Bronchial epithelial cell (primary cell): ENCODE measurements around the gene MLIP. TPM values are rescaled to one million over a fixed set of nuclear protein-coding genes. Genes with fewer than 3 reads are reported as not detected.
A peak's percentile ranks its signal among the peaks of the same experiment; 100 is the strongest.

ENCODE experiments used
- DNase-seq: peaks from one replicate; pipeline ENCODE4 v3.0.0-alpha.2; 2010; ENCODE audit warnings: low read depth
- FAIRE-seq: peaks from 2 replicates; lab custom pipeline; 2011; peaks lifted over from hg19 to GRCh38; lab: Jason Lieb, UNC
- H3K27me3 ChIP-seq: 2 replicates; pipeline ENCODE4 v1.5.1; 2011; ENCODE audit warnings: low read length; ENCODE audit not compliant: control insufficient read depth, insufficient read depth
- H3K36me3 ChIP-seq: 2 replicates; pipeline ENCODE4 v1.5.1; 2011; ENCODE audit warnings: low read length; ENCODE audit not compliant: control insufficient read depth, insufficient read depth
- H3K4me3 ChIP-seq: 2 replicates; pipeline ENCODE4 v1.5.1; 2011; ENCODE audit warnings: mild to moderate bottlenecking, low read depth, low read length, control low read depth
- total RNA-seq: library from RNA; depleted of rRNA; stranded (reverse); fragments of >200 nt; gene quantifications from 2 replicates; pipeline ENCODE4 v1.2.1, GENCODE V29; 2014
- TF ChIP-seq, protein P1 (sequence below): IDR thresholded peaks from 2 replicates; pipeline ENCODE4 v1.5.1; 2011; ENCODE audit warnings: mild to moderate bottlenecking, moderate library complexity, low read length, control low read depth, inconsistent platforms; ENCODE audit not compliant: insufficient read depth, severe bottlenecking

Gene MLIP
- total RNA-seq, 1 donor from 2014 or later = 0.53 TPM

DNA sequence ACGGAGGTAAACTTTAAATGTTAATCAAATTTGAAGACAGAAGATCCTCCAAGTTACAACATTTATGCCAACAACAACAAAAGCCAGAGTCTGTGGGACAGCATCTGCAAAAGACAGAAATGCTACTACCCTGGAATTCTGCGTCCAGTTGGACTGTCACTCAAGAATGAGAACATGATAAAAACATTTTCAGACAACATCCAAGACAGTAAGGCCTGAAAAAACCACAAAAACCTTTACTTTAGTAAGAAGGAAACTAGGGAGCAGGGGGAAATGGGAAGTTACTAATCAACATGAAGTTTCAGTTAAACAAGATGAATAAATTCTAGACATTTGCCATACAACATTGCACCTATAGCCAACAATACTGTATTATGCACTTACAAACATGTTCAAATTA, 77.6 kb downstream of the MLIP start:
- FAIRE-seq = no peak

DNA sequence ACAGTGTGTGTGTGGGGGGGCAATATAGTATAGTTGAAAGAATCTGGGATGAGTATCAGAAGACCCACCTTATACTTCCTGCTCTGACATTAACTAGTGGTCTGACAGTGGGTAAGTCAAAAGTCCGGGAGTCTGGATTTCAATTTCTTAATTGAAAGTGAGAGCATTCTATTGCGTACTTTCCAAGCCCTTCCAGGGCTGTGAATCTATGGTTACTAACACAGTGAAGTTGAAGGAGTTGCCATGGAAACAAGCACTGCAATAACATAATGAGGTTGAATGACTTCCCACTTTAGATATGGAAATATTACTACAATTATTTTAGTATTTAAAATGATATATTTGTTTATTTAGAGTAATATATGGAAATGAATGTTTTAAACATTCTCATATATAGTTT, 80.2 kb downstream of the MLIP start:
- H3K36me3 ChIP-seq = no peaks in the 10 kb centered on the region
- H3K27me3 ChIP-seq = no peaks in the 10 kb centered on the region
- TF ChIP-seq, protein P1, sequence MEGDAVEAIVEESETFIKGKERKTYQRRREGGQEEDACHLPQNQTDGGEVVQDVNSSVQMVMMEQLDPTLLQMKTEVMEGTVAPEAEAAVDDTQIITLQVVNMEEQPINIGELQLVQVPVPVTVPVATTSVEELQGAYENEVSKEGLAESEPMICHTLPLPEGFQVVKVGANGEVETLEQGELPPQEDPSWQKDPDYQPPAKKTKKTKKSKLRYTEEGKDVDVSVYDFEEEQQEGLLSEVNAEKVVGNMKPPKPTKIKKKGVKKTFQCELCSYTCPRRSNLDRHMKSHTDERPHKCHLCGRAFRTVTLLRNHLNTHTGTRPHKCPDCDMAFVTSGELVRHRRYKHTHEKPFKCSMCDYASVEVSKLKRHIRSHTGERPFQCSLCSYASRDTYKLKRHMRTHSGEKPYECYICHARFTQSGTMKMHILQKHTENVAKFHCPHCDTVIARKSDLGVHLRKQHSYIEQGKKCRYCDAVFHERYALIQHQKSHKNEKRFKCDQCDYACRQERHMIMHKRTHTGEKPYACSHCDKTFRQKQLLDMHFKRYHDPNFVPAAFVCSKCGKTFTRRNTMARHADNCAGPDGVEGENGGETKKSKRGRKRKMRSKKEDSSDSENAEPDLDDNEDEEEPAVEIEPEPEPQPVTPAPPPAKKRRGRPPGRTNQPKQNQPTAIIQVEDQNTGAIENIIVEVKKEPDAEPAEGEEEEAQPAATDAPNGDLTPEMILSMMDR = no peak
- no peak for FAIRE-seq
- no peak overlapping the region for H3K4me3 ChIP-seq
- DNase-seq = peak; percentile 29

More for the DNA sequence above, 77.6 kb downstream of the MLIP start:
- Histone ChIP-seq H3K36me3 (no peaks in the 10 kb centered on the region), H3K4me3 (no peak overlapping the region), H3K27me3 (no peaks in the 10 kb centered on the region)
- DNase-seq = no peak
- TF ChIP-seq, protein P1 = no peak

DNA sequence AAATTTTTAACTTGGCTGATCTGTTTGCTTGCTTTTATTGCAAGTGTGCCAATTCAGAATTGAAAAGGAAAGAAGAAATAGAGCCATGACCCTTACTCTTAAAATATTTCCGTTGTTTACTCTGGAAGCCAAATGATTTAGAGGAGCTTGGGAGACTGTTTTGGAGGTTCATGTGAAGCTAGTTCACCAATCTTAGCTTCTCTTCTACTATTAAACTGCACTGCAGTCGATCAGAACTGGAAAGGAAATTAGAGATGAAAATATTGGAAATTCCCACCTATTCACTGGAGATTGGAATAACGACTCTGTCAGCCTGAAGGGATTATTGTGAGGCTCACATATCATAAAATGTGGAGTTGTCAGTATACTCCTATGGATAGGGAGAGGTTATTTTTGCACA, 81.8 kb downstream of the MLIP start:
- FAIRE-seq = no peak
- Histone ChIP-seq H3K36me3 (no peaks in the 10 kb centered on the region), H3K27me3 (no peaks in the 10 kb centered on the region), H3K4me3 (no peak overlapping the region)
- TF ChIP-seq, protein P1 = no peak
- no peak for DNase-seq

DNA sequence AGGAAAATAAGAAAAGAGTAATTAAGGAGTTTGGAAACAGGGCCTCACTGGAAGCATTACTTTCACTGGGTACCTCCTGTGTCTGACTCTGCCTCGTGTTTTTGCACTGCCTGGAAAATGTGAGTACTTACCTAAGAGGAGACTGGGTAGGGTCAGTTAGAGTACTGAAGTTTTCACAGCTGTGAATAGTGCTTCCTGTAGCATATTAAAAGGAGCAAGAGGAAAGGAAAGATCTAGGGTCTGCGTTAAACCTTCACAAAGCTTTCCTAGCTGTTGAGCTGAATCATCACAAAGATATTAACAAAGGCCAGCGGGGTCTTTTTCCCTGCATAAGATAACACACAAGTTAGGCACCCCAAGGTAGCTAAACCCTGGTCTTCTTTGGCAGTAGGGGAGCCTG, 82.3 kb downstream of the MLIP start:
- DNase-seq (no peak), FAIRE-seq (no peak)
- Histone ChIP-seq H3K36me3 (no peaks in the 10 kb centered on the region), H3K4me3 (no peak overlapping the region), H3K27me3 (no peaks in the 10 kb centered on the region)
- TF ChIP-seq, protein P1 = no peak

DNA sequence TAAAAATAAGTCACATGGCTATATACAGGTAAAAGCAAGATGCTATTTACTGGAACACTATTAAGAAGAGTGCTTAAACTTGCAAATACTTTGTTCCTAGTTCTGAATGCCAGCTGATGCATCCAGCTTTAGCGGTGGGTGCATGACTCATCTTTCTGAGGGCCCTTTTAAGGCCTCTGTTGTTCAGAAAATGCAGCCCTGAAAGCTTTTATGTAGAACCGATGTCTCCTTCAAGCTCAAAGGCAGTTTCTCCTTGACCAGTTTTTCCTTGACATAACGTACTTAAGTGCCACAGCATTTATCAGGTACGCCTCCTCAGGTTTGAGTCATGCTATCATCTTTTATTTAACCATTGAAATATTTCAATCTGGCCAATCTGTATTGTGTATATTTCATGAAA, 82.8 kb downstream of the MLIP start:
- peak; percentile 34 for DNase-seq
- TF ChIP-seq, protein P1 = no peak
- FAIRE-seq = no peak
- Histone ChIP-seq H3K36me3 (no peaks in the 10 kb centered on the region), H3K27me3 (no peaks in the 10 kb centered on the region), H3K4me3 (no peak overlapping the region)

DNA sequence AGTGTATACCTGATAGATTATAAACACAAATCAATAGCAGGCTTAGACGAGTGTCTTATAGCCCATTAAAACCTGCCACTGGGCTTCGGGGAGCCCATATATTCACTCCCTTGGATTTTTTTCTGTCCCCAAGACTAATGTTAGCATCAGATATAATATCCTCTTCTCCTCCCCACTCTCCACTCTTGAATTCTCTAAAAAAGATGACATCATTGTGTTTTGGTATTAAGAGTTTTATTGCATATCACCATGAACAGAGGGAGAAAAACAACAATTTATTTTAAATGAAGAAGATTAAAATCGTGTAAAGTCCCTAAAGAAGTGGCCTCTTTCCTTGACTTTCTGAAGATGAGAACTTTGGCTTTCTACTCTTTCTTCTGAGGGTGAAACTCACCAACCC, 84.4 kb downstream of the MLIP start:
- DNase-seq (no peak), FAIRE-seq (no peak)
- TF ChIP-seq, protein P1 = no peak
- H3K36me3 ChIP-seq = no peaks in the 10 kb centered on the region
- H3K4me3 ChIP-seq = no peak overlapping the region
- no peaks in the 10 kb centered on the region for H3K27me3 ChIP-seq
